ENCODE results near the gene LIG1.
"Not testable (repeated sequence)": the region's sequence is repeated elsewhere in the genome, so short reads cannot be mapped to it uniquely, and the experiment has no call there.

DNA sequence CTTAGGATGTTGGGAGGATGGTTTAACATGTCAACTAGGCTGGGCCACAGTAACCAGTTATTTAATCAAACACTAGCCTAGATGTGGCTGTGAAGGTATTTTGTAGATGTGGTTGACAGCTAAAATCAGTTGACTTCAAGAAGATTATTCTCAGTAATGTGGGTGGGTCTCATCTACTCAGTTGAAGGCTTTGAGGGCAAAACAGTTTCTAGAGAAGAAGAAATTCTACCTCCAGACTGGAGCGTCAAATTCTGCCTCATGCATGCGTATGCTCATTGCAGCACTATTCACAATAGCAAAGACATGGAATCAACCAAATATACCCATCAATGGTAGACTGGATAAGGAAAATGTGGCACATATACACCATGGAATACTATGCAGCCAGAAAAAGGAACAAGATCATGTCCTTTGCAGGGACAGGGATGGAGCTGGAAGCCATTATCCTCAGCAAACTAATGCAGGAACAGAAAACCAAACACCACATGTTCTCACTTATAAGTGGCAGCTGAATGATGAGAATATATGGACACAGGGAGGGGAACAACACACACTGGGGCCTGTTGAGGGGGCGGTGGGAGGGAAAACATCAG, 99.9 kb downstream of the LIG1 start:
- TF ChIP-seq, protein P1, sequence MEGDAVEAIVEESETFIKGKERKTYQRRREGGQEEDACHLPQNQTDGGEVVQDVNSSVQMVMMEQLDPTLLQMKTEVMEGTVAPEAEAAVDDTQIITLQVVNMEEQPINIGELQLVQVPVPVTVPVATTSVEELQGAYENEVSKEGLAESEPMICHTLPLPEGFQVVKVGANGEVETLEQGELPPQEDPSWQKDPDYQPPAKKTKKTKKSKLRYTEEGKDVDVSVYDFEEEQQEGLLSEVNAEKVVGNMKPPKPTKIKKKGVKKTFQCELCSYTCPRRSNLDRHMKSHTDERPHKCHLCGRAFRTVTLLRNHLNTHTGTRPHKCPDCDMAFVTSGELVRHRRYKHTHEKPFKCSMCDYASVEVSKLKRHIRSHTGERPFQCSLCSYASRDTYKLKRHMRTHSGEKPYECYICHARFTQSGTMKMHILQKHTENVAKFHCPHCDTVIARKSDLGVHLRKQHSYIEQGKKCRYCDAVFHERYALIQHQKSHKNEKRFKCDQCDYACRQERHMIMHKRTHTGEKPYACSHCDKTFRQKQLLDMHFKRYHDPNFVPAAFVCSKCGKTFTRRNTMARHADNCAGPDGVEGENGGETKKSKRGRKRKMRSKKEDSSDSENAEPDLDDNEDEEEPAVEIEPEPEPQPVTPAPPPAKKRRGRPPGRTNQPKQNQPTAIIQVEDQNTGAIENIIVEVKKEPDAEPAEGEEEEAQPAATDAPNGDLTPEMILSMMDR (IDR thresholded peaks at IDR 0.05): not testable (repeated sequence)
- TF ChIP-seq, protein P2, sequence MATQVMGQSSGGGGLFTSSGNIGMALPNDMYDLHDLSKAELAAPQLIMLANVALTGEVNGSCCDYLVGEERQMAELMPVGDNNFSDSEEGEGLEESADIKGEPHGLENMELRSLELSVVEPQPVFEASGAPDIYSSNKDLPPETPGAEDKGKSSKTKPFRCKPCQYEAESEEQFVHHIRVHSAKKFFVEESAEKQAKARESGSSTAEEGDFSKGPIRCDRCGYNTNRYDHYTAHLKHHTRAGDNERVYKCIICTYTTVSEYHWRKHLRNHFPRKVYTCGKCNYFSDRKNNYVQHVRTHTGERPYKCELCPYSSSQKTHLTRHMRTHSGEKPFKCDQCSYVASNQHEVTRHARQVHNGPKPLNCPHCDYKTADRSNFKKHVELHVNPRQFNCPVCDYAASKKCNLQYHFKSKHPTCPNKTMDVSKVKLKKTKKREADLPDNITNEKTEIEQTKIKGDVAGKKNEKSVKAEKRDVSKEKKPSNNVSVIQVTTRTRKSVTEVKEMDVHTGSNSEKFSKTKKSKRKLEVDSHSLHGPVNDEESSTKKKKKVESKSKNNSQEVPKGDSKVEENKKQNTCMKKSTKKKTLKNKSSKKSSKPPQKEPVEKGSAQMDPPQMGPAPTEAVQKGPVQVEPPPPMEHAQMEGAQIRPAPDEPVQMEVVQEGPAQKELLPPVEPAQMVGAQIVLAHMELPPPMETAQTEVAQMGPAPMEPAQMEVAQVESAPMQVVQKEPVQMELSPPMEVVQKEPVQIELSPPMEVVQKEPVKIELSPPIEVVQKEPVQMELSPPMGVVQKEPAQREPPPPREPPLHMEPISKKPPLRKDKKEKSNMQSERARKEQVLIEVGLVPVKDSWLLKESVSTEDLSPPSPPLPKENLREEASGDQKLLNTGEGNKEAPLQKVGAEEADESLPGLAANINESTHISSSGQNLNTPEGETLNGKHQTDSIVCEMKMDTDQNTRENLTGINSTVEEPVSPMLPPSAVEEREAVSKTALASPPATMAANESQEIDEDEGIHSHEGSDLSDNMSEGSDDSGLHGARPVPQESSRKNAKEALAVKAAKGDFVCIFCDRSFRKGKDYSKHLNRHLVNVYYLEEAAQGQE (IDR thresholded peaks at IDR 0.05; ENCODE audit: insufficient read depth in 1 of 2, low read depth in 2 of 2, low read length in 1 of 2): not testable (repeated sequence)
- not testable (repeated sequence) for TF ChIP-seq POLR2AphosphoS5 (IDR thresholded peaks at IDR 0.05; ENCODE audit: low read depth, low read length); SIN3A (IDR thresholded peaks at IDR 0.05; ENCODE audit: borderline replicate concordance, insufficient read depth, low read depth, low read length); TCF7L2 (IDR thresholded peaks at IDR 0.05; ENCODE audit: low read depth, low read length)

Data from Panc1 (cell line).